Pericardium fibroblast (primary cell): ENCODE measurements around the gene BBS9. TPM values are rescaled to one million over a fixed set of nuclear protein-coding genes. Genes with fewer than 3 reads are reported as not detected.

Experiments used
- total RNA-seq: library from RNA; depleted of rRNA; stranded (reverse); fragments of >200 nt; gene quantifications from 2 replicates; pipeline ENCODE4 v1.2.3, GENCODE V29; 2015

Gene BBS9
- 12.7 and 16.9 TPM in 2 replicates for total RNA-seq

GRCh38 chr7:33128990-33129805 lies at the start of gene BBS9:
Gene BBS9 (plus strand): TSS chr7:33129564. CDS start chr7:33146253, 16,689 bp downstream.

GRCh38 chr7:33109005-33109757 lies 20.2 kb upstream of the BBS9 start, which contains the start of gene RP9:
Gene RP9 (minus strand): TSS chr7:33109404. CDS start chr7:33109372, 32 bp downstream.

Other genes with a start within 250 kb of the BBS9 start
- gene KBTBD2, start 237.8 kb upstream of the BBS9 start, total RNA-seq, result 19.1 and 33.6 TPM in 2 replicates
- 325 and 351 TPM in 2 replicates for gene FKBP9, start 172.1 kb upstream of the BBS9 start, total RNA-seq
- gene NT5C3A, start 66.8 kb upstream of the BBS9 start, total RNA-seq, result 12.5 and 16.9 TPM in 2 replicates
- 7.4 and 14.4 TPM in 2 replicates for gene RP9, start 20.2 kb upstream of the BBS9 start, total RNA-seq